CD4-positive, alpha-beta T cell treated with Interleukin-6 for 4 hours (primary cell): ENCODE measurements around the gene KRTAP3-1.
A peak's percentile ranks its signal among the peaks of the same experiment; 100 is the strongest.

Source experiments
- DNase-seq: peaks from one replicate; pipeline ENCODE4 v3.0.0-alpha.2; 2020; ENCODE audit warnings: mixed read lengths

KRTAP3-1 gene

DNA sequence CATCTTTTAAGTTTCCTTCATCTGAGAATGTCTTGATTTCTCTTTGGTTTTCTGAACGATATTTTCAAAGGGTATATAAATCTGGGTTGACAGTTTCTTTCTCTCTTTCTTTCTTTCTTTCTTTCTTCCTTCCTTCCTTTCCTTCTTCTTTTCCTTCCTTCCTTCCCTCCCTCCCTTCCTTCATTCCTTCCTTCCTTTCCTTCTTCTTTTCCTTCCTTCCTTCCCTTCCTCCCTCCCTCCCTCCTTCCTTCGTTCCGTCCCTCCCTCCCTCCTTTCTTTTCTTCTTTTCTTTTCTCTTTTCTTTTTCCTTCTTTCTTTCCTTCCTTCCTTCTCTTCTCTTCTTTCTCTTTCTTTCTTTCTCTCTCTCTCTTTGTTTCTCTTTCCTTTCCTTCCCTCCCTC, 34.6 kb downstream of the KRTAP3-1 start:
- DNase-seq, result no peak

DNA sequence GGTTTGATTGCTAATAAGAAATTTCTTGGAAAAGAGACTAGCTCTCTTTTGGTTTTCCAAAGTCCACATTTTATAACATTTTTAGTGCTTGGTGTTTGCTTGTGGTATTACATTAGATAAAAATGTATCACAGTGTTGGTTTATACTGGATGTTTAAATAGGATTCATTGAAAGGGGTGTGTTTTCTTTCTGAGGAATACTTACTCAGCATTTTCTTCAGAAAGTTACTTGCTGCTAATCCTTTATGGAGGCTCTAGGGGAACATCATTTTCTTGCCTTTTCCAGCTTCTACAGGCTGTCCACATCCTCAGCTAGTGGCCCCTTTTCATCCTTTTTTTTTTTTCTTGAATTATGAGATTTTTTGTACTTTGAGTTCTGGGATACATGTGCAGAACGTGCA, 41.3 kb downstream of the KRTAP3-1 start:
- DNase-seq, result no peak

DNA sequence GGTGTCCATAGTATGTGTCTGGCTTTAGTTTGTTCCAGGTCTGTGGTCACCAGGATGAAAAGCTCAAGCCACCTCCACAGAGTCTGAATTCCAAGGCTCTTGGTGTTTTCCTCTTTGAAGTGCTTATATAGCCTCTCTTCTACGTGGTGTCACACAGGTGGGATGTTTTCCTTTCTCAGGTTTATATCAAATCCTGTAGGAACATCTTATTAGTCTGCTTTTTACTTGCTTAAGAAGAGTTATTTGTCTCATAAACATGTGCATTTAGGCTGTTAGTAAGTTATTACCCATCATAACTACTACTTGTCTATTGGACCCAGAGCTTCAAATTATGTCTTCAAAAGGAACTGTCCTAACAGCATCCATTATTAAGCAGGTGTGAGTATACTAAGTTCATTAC, 42.1 kb downstream of the KRTAP3-1 start, which contains the start of gene KRT39:
Gene KRT39 (minus strand): TSS at position 101 of the 400 bp plus-strand sequence. CDS start 92 bp downstream, at position 9.
- no peak for DNase-seq

DNA sequence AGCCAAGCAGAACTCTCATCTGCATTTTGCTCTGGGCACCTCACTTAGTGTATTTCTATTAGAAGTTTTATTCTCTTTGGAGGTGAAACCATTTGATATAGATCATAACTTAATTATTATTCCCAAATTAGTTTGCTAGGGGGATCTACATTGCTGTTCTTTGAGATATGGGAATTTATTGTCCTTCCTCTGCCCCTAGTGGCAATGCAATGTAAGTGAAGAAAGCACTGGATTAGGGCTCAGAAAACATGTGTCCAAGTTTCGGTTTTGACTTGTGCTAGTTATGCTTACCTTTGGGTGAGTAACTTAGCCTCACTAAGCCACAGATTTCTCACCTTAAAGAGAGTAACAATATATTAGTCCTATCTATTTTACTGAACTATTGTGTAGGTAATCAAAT, 45.1 kb downstream of the KRTAP3-1 start:
- peak; percentile 2 for DNase-seq

DNA sequence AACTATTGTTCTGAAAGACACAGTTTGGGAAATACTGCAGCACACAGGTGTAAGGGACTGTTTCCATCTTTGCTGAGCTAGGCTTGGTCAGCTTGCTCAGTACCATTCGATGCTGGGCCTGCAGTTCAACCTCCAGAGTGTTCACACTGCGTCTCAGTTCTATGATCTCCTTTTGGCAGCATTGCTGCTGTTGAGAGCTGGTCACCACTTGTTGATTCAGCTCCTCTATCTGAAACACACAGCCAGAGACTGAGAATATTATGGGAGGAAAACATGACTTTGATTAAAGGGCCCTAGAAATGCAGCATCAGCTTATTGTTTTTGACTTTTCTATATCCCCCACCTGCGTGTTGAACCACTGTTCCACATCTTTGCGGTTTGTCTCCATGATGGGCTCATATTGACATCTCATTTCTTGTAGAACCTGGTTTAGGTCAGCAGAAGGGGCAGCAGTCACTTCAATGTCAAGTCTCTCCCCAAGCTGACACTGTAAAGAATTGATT, 46.8 kb downstream of the KRTAP3-1 start:
- no peak for DNase-seq

DNA sequence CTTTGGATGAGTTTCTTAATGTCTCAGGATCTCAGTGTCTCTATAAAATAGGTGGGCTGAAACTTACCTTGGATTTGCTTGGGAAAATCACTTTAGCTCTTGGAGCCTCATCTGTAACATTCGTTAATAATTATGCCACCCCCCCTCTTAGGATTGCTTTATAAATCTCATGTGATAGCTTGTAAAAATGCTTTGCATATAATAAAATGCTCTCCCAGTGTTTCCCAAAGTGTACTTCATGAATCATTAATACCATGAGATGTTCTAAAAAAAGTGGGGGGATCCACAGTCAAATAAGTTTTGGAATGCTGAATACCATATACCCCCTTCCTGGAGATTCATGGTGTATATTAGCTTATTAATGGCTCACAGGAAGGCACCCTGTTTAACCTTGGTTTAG, 47.3 kb downstream of the KRTAP3-1 start:
- DNase-seq, result no peak

DNA sequence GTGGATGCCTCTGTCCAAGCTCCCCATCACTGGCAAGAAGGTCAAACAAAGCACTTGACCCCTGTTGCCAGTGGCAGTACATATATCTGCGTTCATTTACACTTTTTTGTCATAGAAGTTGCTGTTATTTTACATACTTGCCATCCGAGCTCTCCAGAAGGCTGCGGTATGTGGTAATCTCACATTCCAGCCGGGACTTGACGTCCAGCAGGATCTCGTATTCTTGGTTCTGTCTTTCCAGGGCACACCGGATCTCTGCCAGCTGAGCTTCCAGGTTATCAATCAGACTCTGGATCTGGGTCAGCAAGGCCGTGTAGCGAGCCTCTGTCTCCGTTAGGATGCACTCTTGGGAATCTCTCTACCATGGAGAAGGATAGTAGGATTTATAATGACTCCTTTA, 48.8 kb downstream of the KRTAP3-1 start:
- DNase-seq, result no peak
